ENCODE data around the gene HRH3.

Gene HRH3

GRCh38 chr20:62215020-62215990, 4.8 kb downstream of the HRH3 start:
- no peak for DNase-seq

GRCh38 chr20:62214067-62214466, 6.0 kb downstream of the HRH3 start:
- DNase-seq: no peak

GRCh38 chr20:62212299-62212698, 7.8 kb downstream of the HRH3 start:
- no peak for DNase-seq

GRCh38 chr20:62211769-62212288, 8.2 kb downstream of the HRH3 start:
- no peak for DNase-seq

- DNase-seq: no peak
Measured at GRCh38 chr20:62211216-62211615, 8.9 kb downstream of the HRH3 start.

GRCh38 chr20:62210496-62210855, 9.6 kb downstream of the HRH3 start:
- no peak for DNase-seq

- DNase-seq: no peak
Measured at GRCh38 chr20:62209850-62210495, 10.1 kb downstream of the HRH3 start.

- DNase-seq: no peak
Measured at GRCh38 chr20:62208795-62209755, 11.0 kb downstream of the HRH3 start.

- no peak for DNase-seq
Measured at GRCh38 chr20:62208061-62208794, 11.8 kb downstream of the HRH3 start.

GRCh38 chr20:62206388-62206775, 13.7 kb downstream of the HRH3 start:
- DNase-seq: no peak

- no peak for DNase-seq
Measured at GRCh38 chr20:62205618-62206387, 14.3 kb downstream of the HRH3 start.

- no peak for DNase-seq
Measured at GRCh38 chr20:62203378-62204030, 16.6 kb downstream of the HRH3 start.

GRCh38 chr20:62202676-62203377, 17.3 kb downstream of the HRH3 start:
- DNase-seq: no peak

- no peak for DNase-seq
Measured at GRCh38 chr20:62202083-62202395, 18.0 kb downstream of the HRH3 start.

- DNase-seq: no peak
Measured at GRCh38 chr20:62201173-62202082, 18.6 kb downstream of the HRH3 start.

GRCh38 chr20:62200491-62201172, 19.4 kb downstream of the HRH3 start:
- no peak for DNase-seq

GRCh38 chr20:62198931-62199330, 21.1 kb downstream of the HRH3 start:
- no peak for DNase-seq

GRCh38 chr20:62198496-62198895, 21.6 kb downstream of the HRH3 start:
- DNase-seq: no peak

GRCh38 chr20:62197801-62198200, 22.3 kb downstream of the HRH3 start:
- DNase-seq: no peak
